Right lung (tissue), 5 donors: Measurements from ENCODE around the gene USP48. TPM values are rescaled to one million over a fixed set of nuclear protein-coding genes. Genes with fewer than 3 reads are reported as not detected.
"Not testable (repeated sequence)": the region's sequence is repeated elsewhere in the genome, so short reads cannot be mapped to it uniquely, and the experiment has no call there.

ENCODE experiments used
- DNase-seq, 2 donors: peaks; one replicate each; pipeline ENCODE4 v3.0.0-alpha.2; 2013
- polyA plus RNA-seq, 5 donors: library from polyadenylated mRNA; unstranded; fragments of 120-200 nt; gene quantifications; one replicate each; pipeline versions ENCODE4 v1.2.1 to v1.2.3, GENCODE V29; 2013; ENCODE audit warnings: inconsistent platforms in 1 of 5, low replicate concordance in 1 of 5; ENCODE audit not compliant: insufficient read length in 5 of 5, insufficient read depth in 1 of 5

Gene USP48
- polyA plus RNA-seq, 5 donors = 58.1 to 94.4 (median 83.9) TPM

DNA sequence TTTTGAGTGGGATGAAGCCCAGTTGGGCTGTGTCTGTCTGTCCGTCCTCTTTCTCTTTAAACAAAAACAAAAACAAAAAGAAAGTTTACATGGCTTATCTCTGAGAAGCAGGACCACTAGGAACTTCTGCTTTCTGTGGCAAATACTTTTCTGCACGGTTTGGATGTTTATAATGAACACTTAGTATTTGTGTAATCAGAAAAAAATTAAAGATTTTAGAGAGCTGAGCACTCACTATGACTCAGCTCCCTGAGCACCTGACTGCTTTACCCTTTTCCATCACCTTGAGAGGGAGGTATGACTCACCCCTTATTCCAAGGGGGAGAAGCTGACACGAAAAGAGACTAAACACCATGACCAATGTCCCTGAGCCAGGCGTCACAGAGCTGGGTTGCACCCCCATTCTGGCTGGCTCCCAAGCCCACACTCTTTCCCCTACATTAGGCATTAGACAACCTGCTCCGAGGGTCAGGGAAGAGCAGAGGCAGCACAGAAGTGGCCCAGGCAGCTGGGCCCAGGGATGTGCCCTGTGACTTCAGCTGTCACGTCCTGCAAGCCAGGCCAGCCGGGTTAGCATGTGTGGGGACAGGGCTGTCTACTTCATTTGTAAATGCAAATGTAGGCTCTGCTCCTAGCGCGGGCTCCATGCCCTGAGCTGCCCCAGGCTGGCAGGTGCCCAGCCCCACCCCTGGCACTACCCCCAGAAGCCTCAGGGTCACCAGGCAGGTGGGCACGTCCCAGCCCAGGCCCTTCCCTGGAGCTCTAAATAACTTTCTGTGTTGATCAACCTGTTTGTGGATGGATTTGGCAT, 144.2 kb downstream of the USP48 start:
- no peak for DNase-seq

DNA sequence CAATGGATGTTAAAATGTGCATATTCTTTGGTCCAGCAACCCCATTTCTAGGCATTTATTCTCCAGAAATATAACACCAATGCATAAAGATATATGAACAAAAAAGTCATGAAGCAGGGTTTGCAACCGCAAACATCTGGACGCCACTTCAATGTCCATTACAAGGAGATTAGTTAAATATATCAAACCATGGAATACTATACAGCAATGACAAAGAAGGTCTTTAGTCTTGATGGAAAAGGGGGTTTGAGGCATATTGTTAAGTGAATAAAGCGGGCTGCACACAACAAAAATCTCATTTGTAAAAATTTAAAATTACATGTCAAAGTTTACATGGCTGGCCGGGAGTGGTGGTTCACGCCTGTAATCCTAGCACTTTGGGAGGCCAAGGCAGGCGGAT, 145.4 kb downstream of the USP48 start:
- DNase-seq = no peak

DNA sequence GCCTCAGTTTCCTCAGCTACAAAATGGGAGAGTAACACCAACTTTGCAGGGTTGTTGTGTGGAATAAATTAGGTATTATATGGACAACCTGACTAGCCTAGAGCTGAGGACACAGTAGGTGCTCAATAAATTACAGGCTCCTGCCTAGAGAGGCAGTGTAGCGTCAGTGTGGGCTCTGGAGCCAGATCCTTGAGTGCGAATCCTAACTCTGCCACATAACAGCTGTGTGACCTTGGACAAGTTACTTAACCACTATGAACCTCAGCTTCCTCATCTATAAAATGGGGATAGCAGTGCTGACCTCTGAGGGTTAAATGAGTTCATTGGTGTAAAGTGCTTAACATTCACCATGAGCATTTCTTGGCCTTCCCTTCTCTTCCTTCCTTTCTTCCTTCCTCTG, 146.9 kb downstream of the USP48 start:
- DNase-seq = no peak

DNA sequence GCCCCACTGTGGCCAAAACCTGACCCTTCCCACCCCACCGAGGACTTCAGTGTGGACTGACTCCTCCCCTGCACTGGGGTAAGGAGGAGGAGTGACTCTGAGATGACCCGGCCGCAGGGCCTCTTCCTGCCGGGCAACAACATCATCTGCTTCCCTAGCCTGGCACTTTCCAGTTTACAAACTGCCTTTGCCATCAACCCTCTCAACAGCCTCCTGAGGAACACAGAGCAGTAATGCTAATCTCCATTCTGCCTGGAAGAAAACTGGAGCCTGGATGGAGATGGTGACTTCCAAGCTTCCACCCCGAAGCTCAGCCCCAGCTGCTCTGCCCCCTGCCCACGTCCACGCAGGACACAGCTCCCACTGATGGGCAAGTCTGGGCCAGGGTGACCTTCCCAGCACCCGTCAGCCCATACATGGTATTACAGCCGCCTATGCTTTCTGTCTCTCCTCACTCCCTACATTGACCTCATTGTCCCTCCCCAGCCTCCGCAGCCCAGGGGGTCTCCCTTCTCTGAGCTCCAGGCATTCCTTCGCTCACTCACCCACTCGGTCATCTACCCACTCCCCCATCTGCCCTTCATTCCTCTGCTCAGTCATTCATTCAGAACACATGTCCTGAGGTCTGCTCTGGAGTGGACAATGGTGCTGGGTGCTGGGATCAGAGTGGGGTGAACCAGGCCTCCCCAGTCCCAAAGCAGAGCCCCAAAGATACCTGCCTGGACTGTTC, 148.0 kb downstream of the USP48 start:
- no peak for DNase-seq

DNA sequence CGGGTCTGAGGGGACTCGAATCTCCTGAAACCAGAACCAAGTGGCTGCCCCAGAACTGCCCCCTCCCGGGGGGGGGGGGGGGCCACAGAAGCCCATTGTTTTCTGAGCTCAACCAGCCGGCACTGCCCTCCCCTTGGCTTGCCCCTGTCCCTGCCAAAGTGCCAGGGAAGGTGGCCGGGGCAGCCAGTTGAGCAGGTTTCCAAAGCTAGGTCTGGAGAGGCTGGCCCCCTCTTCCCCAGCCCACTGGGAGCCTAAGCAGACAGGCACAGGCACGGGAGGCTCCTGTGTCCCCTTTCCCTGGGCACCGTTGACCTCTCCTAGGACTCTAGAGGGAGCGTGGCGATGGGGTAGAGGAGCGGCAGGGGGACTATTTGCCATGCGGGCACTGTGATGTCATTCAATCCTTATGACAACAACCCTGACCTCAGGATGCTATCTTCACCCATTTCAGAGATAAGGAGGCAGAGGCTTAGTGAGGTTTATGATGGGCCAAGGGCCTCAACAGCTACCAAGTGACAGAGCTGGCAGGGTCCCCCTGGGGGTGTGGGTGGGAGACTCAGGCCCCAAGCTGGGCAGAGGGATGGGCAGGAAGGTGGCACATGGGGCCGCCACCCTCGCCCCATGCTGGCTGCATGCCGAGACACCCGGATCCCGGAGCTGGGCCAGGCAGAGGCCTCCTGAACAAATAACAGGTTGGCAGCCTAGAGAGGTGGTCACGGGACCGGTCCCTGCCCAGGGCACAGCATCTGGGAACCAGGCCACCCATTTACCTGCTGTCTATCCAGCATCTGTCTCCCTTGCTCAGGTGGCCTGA, 148.8 kb downstream of the USP48 start:
- DNase-seq = no peak

DNA sequence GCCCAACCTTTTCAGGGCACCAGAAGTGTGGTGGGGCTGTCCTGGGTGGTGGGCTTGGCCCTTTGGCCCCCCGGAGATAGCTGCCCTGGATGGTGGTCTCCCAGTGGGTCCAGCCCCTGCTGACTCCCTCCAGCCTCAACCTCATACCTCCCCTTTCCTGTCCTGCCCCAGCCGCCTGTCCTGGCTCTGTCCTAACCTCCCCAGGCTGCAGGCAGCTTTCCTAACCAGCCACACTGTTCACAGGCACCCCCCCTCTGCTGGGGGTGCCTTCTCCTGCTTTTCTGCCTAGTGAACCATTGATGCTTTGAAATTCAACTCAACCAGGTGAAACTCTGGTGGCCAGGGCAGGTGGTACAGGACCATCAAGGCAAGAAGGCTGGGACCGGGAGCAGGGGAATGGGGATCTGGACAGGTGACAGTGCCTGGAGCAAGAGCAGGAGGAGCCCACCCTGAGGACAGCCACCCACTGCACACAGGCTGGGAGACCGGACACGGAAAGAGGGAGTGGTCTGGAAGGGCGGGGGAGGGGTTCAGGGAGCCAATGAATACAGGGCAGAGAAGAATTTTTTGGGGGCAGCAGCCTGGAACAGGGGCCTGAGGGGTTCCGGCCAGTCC, 149.7 kb downstream of the USP48 start:
- no peak for DNase-seq

DNA sequence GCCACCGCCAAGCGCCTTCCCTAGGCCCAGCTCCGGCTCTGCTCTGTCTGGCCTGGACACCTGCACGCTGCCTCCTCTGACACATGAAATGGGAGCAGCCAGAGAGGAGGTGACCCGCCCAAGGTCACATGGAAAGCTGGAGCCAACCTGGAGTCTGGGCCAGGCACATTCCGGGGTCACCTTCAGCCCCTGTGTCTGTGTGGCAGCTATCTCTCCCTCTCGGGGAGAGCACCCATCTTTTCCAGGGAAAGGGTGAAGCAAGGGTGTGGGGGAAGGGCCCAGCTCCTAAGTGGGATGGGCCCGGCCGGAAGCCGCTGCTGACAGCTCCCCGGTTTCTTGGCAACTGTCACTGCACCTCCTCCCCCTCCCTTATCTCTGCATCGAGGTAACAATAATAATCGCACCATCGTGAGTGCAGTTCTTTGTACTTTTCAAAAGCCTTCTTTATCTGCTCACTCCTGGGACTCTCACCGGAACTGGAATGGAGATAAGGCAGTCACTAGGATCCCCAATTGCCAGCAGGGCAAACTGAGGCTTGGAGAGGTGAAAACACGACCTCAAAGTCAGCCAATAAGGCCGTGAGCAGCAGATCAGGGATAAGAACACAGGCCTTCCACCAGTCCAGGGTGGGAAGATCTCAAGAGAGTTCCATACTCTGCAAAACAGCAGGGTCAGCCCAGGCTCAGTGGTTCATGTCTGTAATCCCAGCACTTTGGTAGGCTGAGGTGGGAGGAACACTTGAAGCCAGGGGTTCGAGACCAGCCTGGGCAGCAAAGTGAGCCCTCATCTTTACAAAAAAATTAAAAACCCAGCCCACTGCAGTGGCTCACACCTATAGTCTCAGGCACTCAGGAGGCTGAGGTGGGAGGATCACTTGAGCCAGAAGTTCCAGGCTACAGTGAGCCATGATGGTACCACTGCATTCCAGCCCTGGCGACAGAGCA, 150.7 kb downstream of the USP48 start:
- DNase-seq = no peak

DNA sequence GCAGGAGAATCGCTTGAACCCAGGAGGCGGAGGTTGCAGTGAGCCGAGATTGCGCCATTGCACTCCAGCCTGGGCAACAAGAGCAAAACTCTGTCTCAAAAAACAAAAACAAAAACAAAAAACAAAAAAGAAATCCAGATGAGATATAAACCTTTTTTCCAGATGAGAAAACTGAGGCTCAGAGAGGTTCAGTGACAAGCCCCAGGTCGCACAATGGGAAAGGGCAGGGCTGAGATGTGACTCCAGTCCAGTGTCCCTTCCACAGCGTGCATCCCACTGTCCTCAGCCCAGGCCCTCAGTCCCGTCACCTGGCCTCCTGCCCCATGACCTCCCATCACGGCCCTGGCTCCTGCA, 151.4 kb downstream of the USP48 start:
- not testable (repeated sequence) for DNase-seq

DNA sequence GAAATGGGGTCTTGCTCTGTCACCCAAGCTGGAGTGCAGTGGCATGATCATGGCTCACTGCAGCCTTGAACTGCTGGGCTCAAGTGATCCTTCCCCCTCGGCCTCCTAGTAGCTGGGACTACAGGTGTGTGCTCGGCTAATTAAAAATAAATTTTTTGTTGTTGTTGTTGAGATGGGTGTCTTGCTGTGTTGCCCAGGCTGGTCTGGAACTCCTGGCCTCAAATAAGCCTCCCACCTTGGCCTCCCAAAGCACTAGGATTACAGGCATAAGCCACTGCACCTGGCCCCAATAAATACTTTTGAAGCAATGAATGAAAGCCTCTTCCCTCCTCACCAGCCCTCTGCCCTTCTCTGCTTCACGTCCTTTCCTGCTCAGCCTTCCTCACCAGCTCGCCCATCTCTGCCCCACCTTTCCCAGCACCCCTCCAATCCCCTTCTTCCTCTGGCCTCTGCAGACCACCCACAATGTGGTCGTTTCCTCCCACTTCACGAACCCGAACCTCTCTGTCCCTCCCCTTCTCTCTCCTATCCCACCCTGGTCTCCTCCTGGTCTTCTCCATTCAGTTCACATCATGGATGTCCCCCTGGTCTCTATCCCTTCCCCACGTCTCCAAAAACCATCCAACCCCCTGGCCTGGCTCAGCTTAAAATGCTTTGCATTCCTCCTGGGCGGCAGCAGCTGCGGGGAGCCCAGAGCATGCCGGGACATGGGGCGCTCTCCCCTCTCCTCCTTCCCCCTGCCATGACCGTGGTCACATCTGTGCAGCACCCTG, 152.2 kb downstream of the USP48 start:
- DNase-seq = no peak

DNA sequence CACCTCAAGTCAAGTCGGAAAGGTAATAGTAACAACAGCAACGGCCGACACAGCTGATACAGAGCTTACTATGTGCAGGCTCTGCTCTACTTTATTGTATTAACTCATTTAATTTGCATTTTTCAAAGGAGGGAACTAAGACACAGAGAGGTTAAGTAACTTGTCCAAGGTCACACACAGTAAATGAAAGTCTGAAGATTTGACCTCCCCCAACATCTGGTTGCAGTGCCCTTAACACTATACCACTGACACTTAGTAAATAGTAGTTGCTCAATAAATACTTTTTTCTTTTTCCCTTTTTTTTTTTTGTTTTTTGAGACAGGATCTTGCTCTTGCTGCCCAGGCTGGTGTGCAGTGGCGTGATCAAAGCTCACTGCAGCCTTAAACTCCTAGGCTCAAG, 153.0 kb downstream of the USP48 start:
- no peak for DNase-seq

DNA sequence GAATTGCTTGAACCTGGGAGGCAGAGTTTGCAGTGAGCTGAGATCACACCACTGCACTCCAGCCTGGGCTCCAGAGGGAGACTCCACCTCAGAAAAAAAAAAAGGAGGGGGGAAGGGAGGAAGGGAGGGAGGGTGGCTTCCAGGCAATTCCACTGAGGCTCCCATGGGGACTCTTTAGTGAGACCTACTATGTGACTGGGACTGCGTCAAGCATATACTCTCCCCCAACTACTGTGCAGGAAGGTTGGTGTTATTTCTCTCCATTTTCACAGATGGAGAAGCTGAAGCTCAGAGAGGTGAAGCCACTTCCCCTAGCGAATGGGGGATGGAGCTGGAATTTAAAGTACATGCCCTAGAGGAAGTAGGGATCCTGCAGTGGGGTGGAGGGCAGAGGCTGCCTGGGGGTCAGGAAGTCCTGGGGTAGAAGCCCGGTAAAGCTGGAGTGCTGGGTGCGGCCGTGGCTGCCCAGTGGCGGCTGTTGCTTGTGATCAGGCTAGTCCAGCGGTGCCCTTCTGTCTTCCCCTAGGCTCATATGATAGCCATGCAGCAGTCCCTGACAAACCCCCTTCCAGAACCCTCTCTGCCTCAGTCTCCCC, 154.1 kb downstream of the USP48 start:
- DNase-seq = no peak

Other genes starting within 250 kb of the USP48 start
- 10 to 100 TPM; 21.3 to 57.9 (median 47.0) TPM for gene RAP1GAP, start 113.8 kb downstream of the USP48 start, polyA plus RNA-seq
- 1 to 10 TPM; 3.6 to 6.6 (median 4.2) TPM for gene LDLRAD2, start 29.1 kb upstream of the USP48 start, polyA plus RNA-seq
- gene HSPG2, start 154.2 kb upstream of the USP48 start, polyA plus RNA-seq = 100 to 1,000 TPM; 109 to 232 (median 147) TPM
- gene CELA3B, start 193.9 kb upstream of the USP48 start, polyA plus RNA-seq = under 1 TPM in 2 of 5 donors, not detected in 3; 0.47 to 0.48 TPM
- gene CELA3A, start 218.5 kb upstream of the USP48 start, polyA plus RNA-seq = not detected